GM12874 (cell line): ENCODE measurements around the gene SLC25A11.

Experiments used
- TF ChIP-seq, protein P1 (sequence below): IDR thresholded peaks from 2 replicates; pipeline ENCODE4 v1.5.1; 2011; ENCODE audit warnings: low read depth, mild to moderate bottlenecking, control low read depth, low read length, moderate library complexity; ENCODE audit not compliant: insufficient read depth

The SLC25A11 gene

DNA sequence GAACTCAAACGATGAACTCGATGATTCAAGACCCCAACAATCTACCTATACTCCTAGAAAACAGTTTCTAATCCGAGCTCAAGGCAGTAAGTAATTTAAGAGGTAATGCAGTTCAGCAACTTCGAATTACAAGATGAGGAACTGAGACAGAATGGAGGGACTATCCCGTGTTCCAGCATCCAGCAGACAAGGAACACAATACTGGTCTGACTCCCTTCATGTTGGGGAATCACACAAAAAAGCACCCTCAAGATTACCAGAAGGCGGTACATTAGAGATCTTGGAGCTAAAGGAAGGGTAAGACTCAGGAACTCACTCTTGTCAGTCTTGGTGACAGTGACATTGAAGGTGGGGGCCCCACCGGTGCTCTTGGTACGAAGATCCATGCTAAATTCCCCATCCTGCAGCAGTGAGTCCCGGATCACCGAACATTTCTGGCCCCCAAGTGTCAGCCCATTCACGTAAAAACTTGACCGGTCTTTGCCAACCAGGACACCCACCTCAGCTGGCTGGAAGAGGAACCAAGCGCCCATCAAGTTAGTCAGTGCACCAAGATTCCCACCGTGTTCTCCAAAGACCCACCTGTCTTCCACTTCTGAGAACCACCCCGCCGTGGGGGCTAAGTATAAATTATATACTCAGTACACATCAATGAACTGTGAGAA is 6.6 kb upstream of the SLC25A11 start:
- TF ChIP-seq, protein P1, sequence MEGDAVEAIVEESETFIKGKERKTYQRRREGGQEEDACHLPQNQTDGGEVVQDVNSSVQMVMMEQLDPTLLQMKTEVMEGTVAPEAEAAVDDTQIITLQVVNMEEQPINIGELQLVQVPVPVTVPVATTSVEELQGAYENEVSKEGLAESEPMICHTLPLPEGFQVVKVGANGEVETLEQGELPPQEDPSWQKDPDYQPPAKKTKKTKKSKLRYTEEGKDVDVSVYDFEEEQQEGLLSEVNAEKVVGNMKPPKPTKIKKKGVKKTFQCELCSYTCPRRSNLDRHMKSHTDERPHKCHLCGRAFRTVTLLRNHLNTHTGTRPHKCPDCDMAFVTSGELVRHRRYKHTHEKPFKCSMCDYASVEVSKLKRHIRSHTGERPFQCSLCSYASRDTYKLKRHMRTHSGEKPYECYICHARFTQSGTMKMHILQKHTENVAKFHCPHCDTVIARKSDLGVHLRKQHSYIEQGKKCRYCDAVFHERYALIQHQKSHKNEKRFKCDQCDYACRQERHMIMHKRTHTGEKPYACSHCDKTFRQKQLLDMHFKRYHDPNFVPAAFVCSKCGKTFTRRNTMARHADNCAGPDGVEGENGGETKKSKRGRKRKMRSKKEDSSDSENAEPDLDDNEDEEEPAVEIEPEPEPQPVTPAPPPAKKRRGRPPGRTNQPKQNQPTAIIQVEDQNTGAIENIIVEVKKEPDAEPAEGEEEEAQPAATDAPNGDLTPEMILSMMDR: no peak

DNA sequence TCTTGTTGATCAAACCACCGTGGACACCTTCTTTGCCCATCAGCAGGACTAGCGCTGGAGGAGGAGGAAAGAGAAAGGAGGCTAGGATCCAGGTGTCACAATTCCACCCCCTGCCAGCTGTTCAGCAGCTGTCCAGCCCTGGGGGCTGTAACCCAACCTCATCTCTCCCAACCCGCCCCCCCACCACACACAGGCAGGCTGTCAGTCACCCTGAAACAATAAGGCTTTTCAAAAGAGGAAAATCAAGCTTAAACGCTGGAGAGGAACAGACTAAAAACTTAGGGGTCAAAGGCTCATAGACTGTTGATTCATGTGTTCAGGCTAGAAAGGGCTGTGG is 6.1 kb upstream of the SLC25A11 start:
- TF ChIP-seq, protein P1: no peak

DNA sequence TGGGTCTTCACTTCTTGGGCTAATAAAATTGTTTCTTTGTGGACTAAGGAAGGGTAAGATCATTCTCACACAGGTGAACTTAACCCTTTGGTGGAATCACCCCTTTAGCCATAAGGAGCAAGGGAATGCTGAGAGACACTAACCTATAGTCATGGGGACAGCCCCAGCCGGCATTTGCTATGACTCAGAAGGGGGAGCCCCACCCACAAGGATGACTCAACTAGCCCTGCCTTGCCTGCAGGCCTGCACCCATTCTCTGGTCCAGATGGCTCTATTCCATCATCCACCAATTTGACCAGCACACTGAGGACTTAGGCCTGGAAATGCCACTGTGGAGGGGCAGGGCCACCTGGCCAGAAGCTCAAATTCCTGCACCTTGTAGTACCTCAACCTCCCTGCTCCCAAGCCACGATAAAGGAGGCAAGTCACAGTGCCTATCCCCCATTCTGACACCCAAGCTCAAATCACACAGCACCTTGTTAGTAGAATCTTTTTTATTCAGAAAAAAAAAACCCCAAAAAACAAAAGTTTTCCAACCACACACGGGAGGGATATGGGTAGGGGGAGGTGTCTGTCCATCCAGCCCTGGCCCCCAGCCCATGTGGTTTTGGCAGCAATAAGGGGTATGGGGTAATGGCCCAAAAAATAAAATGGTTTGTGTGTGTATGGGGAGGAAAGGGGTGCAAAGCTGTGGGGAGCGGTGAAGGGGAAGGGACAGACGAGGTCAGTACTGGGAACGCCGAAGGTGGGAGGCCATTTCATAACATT is 5.5 kb upstream of the SLC25A11 start:
- TF ChIP-seq, protein P1: no peak

DNA sequence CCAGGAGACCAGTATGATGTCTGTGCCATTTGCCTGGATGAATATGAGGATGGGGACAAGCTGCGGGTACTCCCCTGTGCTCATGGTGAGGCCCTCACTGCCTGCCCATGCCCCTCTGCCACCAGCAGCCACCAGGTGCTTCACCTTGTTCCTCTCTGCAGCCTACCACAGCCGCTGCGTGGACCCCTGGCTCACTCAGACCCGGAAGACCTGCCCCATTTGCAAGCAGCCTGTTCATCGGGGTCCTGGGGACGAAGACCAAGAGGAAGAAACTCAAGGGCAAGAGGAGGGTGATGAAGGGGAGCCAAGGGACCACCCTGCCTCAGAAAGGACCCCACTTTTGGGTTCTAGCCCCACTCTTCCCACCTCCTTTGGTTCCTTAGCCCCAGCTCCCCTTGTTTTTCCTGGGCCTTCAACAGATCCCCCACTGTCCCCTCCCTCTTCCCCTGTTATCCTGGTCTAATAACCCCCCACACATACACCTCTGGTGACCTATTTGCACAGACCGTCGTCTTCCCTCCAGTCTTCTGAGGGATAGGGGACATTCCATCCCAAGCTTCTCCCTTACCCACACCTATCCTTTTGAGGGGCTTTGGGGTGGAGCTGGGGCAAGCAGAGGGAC is 4.8 kb upstream of the SLC25A11 start:
- TF ChIP-seq, protein P1: no peak

DNA sequence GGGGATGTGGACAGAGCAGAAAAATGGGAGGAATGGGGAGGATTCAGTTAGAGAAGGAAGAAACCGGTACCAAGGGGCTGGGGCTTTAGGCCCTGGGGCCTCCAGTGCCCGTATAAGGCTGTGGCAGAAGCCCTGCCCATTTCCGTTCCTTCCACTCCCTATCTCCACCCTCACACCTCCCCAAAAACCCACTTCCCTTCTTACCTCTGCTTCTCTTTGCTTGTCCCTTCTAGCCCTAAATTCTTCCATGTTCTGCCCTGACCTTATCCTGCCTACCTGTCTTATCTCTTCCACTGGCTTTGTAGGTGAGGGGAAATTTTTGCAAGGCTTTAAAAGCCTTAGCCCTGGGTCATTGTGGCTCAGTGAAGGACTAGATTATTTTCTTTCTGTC is 4.3 kb upstream of the SLC25A11 start:
- TF ChIP-seq, protein P1: no peak

DNA sequence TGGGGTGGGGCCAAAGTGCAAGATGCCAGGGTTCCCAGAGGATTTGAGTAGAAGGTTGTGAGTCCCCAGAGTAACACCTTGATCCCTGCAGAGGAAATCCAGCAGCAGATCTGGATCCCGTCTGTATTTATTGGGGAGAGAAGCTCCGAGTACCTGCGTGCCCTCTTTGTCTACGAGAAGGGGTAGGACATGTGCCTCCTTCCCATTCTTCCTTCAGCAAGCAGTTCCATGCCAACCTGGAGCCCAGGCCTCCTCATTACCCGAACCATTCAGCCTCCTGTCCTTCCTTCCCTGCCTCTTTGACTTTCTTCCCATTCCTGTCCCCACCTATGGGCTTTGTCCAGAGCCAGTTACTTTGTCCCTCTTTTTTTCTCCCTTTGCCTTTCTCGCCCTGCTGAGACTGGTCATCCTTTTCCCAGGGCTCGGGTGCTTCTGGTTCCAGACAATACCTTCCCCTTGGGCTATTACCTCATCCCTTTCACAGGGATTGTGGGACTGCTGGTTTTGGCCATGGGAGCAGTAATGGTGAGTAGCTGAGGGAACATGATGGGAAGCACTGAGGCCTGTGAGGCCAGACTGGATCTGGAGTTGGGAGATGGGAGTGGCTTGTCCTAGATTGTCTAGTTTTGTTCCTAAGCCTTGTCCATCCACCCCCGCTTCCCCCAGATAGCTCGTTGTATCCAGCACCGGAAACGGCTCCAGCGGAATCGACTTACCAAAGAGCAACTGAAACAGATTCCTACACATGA is 3.1 kb upstream of the SLC25A11 start:
- TF ChIP-seq, protein P1: no peak

DNA sequence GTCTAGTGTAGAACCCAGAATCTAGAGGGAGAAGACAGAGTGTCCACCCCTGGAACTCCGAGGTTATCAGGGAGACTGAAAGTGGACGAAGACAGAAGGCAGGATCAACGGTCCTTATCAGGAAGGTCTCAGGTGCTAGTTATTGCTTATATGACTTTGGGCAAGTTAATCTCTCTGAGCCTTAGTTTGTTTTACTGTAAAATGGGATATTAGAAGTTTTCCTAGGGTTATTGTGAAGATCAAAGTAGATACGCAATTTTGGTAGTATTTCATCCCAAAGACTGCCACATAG is 1.4 kb upstream of the SLC25A11 start:
- TF ChIP-seq, protein P1: no peak
